Activated gamma-delta T cell (primary cell): ENCODE data around the gene TRAF3.

Experiments used
- DNase-seq: peaks from one replicate; lab custom pipeline; 2025; lab: John Stamatoyannopoulos, UW

Gene TRAF3

DNA sequence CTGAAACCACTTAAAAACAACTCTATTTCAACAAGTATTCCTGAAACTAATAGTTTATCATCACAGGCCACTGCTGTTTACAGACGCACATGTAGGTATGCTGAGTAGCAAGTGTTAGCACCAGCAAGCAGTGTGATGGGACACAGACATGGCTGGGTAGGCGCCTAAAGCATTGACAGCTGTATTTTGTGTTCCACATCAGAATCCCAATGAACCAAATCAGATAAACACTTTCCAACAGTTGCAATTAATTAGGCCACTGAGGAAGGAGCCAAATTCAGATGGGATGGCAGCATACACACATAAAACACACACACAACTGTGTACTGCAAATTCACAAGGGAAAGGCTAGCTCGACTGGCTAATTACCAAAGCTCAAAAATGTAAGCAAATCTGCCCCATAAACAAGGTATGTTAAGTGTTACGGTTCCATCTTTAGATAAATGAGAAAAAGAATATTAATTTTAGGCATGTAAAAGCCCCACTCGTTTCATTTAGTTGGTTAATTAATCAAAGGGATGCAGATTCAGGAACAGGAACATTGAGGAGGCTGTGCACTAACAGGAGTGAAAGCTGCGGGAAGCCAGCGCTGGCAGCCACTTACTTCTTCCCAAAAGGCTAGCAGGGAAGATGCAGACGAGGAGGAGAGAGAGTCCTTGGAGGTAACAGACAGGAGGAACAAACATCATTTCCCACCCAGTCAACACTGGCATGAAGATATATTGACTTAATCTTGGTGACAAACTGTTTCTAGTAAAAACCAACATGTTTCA, 178.6 kb downstream of the TRAF3 start:
- DNase-seq, result no peak

DNA sequence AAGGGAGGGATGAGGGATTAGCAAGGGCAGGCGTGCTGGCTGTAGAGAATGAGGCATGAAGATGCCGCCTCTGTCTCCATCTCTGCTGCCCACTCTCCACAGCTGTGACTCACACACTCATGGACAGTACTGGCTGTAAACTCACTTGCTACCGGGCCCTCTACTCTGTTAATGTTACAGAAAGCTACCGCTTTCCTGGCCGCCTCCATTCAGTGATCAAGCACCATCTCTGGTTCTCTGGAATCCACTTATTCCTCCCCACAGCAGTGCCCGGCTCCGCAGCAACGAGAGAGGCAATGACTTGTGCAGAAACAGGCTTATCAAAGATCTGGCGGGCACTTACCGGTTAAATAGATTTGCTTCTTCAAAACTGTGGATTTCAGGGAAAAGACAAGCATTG, 180.0 kb downstream of the TRAF3 start:
- DNase-seq, result no peak

- no peak for DNase-seq
These were observed 181.2 kb downstream of the TRAF3 start for GRCh38 chr14:102958461-102958860.
